Astrocyte (in vitro differentiated cells and primary cell): ENCODE data around the gene CCL13.

ENCODE experiments used
- EZH2 ChIP-seq: IDR thresholded peaks from 2 replicates; pipeline ENCODE4 v1.6.1; 2012; ENCODE audit warnings: mild to moderate bottlenecking, low read length, inconsistent platforms; ENCODE audit not compliant: insufficient read depth
- TF ChIP-seq, protein P1 (sequence below): IDR thresholded peaks from 2 replicates; pipeline ENCODE4 v1.5.1; 2011; ENCODE audit warnings: low read depth, mild to moderate bottlenecking, inconsistent platforms, low read length, moderate library complexity; ENCODE audit not compliant: insufficient read depth

DNA sequence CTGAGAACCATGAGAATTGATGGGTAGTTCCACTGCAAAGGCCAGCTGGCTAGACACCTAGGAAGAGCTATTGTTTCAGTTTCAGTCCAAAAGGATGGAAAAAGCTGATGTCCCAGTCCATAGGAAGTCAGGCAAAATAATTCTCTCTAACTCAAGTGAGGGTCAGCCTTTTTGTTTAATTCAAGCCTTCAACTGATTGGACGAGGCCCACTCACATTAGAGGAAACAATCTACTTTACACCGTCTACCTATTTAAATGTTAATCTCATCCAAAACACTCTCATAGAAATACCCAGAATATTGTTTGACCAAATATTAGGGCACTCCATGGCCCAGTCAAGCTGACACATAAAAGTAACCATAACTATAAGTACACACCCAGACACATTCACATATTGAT is 14.4 kb upstream of the CCL13 start:
- TF ChIP-seq, protein P1, sequence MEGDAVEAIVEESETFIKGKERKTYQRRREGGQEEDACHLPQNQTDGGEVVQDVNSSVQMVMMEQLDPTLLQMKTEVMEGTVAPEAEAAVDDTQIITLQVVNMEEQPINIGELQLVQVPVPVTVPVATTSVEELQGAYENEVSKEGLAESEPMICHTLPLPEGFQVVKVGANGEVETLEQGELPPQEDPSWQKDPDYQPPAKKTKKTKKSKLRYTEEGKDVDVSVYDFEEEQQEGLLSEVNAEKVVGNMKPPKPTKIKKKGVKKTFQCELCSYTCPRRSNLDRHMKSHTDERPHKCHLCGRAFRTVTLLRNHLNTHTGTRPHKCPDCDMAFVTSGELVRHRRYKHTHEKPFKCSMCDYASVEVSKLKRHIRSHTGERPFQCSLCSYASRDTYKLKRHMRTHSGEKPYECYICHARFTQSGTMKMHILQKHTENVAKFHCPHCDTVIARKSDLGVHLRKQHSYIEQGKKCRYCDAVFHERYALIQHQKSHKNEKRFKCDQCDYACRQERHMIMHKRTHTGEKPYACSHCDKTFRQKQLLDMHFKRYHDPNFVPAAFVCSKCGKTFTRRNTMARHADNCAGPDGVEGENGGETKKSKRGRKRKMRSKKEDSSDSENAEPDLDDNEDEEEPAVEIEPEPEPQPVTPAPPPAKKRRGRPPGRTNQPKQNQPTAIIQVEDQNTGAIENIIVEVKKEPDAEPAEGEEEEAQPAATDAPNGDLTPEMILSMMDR = no peak
- TF ChIP-seq EZH2 = no peak
